KMS-11 (cell line): Measurements from ENCODE around the gene GTF2I.

Experiments
- H2AFZ ChIP-seq: fragments of 200-600 bp; sonication (generic); 2 replicates; pipeline ENCODE4 v1.6.1; 2016; ENCODE audit warnings: antibody characterized with exemption, mixed run types, low read depth
- H3K27ac ChIP-seq: fragments of 200-600 bp; sonication (generic); 2 replicates; pipeline ENCODE4 v1.6.1; 2016; ENCODE audit warnings: mild to moderate bottlenecking, mixed run types
- H3K27me3 ChIP-seq: fragments of 200-600 bp; sonication (generic); 2 replicates; pipeline ENCODE4 v1.6.1; 2017; ENCODE audit warnings: mild to moderate bottlenecking, low read depth, mixed run types, moderate library complexity; ENCODE audit not compliant: insufficient read depth
- H3K36me3 ChIP-seq: fragments of 200-600 bp; sonication (generic); 2 replicates; pipeline ENCODE4 v1.6.1; 2017; ENCODE audit warnings: mild to moderate bottlenecking, mixed run types; ENCODE audit not compliant: insufficient read depth
- H3K4me1 ChIP-seq: fragments of 200-600 bp; sonication (generic); 2 replicates; pipeline ENCODE4 v1.6.1; 2016; ENCODE audit warnings: mild to moderate bottlenecking, low read depth, mixed run types; ENCODE audit not compliant: poor library complexity, severe bottlenecking
- H3K4me2 ChIP-seq: fragments of 200-600 bp; sonication (generic); 2 replicates; pipeline ENCODE4 v1.7.0; 2016; ENCODE audit warnings: mild to moderate bottlenecking, mixed run types
- H3K4me3 ChIP-seq: fragments of 200-600 bp; sonication (generic); IDR thresholded peaks from 2 replicates; pipeline ENCODE4 v1.6.1; 2017; ENCODE audit warnings: low read depth, low read length, mixed read lengths; ENCODE audit not compliant: insufficient read depth
- H3K79me2 ChIP-seq: fragments of 200-600 bp; sonication (generic); 2 replicates; pipeline ENCODE4 v1.6.1; 2016; ENCODE audit warnings: low read depth, mixed run types; ENCODE audit not compliant: insufficient read depth
- H3K9ac ChIP-seq: fragments of 200-600 bp; sonication (generic); 2 replicates; pipeline ENCODE4 v1.6.1; 2016; ENCODE audit warnings: mild to moderate bottlenecking, mixed run types
- H4K20me1 ChIP-seq: fragments of 200-600 bp; sonication (generic); 2 replicates; pipeline ENCODE4 v1.6.1; 2016; ENCODE audit warnings: mild to moderate bottlenecking, mixed run types; ENCODE audit not compliant: insufficient read depth
- TF ChIP-seq, protein P1 (sequence below): fragments of 200-600 bp; sonication (generic); conservative IDR thresholded peaks from 2 replicates; pipeline ENCODE4 v1.6.1; 2017; ENCODE audit warnings: low read depth, mild to moderate bottlenecking, antibody characterized with exemption, low read length, moderate library complexity, mixed read lengths

The GTF2I gene

DNA sequence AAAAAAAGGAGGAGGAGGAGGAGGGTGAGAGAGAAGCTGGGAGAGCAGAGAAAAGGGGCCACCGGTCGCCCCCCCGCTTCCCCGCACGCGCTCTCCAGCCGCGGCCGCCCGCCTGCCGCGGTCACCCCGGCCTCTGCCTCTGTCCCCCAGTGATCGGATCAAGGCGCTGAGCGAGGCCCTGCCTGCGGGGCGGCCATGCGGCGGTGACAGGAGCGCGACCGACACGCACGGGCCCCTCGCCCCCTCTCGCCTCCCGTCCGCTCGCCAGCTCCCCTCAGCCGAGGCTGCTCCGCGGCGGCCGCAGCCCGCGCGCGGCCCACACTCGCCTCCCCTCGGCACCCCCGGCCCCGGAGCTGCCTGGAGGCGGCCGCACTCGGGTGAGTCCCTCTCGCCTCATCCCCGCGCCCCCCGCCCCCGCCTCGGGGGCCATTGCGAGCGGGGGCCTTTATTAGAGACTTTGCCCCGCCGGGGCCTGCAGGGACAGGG, at the start of gene GTF2I:
Gene GTF2I, plus strand, starts transcription at position 27 of the 486 bp plus-strand sequence. CDS start 31,411 bp downstream, outside the sequence.
- Histone ChIP-seq H3K9ac (peak within 1 kb of the TSS; percentile 100), H3K4me2 (peak within 1 kb of the TSS; percentile 95), H3K36me3 (no peaks in the 10 kb centered on the region), H3K79me2 (peaks cover 46% of the 10 kb centered on the region), H3K4me3 (no peak within 1 kb of the TSS), H3K27ac (peak within 1 kb of the TSS; percentile 99), H3K27me3 (no peaks in the 10 kb centered on the region), H2AFZ (peak within 1 kb of the TSS; percentile 75; the same call in 1 of the 2 replicates), H3K4me1 (peaks cover 55% of the 10 kb centered on the region), H4K20me1 (no peaks in the 10 kb centered on the region)
- TF ChIP-seq, protein P1, sequence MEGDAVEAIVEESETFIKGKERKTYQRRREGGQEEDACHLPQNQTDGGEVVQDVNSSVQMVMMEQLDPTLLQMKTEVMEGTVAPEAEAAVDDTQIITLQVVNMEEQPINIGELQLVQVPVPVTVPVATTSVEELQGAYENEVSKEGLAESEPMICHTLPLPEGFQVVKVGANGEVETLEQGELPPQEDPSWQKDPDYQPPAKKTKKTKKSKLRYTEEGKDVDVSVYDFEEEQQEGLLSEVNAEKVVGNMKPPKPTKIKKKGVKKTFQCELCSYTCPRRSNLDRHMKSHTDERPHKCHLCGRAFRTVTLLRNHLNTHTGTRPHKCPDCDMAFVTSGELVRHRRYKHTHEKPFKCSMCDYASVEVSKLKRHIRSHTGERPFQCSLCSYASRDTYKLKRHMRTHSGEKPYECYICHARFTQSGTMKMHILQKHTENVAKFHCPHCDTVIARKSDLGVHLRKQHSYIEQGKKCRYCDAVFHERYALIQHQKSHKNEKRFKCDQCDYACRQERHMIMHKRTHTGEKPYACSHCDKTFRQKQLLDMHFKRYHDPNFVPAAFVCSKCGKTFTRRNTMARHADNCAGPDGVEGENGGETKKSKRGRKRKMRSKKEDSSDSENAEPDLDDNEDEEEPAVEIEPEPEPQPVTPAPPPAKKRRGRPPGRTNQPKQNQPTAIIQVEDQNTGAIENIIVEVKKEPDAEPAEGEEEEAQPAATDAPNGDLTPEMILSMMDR, result no peak

DNA sequence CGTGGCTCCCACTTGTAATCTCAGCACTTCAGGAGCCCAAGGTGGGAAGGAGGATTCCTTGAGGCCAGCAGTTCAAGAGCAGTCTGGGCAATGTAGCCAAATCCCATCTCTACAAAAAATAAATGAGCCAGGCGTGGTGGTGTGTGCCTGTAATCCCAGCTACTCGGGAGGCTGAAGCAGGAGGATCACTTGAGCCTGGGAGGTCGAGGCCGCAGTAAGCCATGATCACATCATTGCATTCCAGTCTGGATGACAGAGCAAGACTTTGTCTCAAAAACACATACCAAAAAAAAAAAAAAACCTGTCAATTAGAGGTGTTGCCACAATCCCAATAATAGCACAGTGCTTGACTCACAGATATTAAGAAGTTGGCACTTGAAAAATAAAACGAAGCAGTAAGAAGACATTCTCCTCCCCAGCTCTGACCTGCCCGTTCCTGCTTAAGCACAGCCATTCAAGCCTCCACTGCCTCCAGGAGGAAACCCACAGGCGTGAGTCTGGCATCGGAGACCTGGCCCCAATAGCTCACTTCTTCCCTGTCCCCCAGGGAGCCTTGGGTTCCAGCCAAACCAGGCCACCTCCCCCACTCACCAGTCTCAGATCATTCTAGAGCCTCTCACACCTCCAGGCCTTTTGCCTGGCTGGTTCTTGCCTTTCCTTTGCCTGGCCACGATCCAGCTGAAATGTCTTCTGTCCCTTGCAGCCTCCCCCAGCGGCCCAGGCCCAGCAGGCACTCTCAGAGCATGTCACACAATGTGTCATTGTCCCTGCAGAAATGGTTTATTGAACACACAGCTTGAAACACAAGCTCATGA, 45.3 kb upstream of the GTF2I start:
- TF ChIP-seq, protein P1, result no peak
- Histone ChIP-seq H3K79me2 (no peaks in the 10 kb centered on the region), H3K4me2 (no peak overlapping the region), H3K27ac (no peak overlapping the region), H3K9ac (no peak overlapping the region), H3K27me3 (no peaks in the 10 kb centered on the region), H3K36me3 (no peaks in the 10 kb centered on the region), H3K4me1 (peaks cover 25% of the 10 kb centered on the region), H4K20me1 (no peaks in the 10 kb centered on the region), H3K4me3 (no peak overlapping the region), H2AFZ (no peak overlapping the region)

DNA sequence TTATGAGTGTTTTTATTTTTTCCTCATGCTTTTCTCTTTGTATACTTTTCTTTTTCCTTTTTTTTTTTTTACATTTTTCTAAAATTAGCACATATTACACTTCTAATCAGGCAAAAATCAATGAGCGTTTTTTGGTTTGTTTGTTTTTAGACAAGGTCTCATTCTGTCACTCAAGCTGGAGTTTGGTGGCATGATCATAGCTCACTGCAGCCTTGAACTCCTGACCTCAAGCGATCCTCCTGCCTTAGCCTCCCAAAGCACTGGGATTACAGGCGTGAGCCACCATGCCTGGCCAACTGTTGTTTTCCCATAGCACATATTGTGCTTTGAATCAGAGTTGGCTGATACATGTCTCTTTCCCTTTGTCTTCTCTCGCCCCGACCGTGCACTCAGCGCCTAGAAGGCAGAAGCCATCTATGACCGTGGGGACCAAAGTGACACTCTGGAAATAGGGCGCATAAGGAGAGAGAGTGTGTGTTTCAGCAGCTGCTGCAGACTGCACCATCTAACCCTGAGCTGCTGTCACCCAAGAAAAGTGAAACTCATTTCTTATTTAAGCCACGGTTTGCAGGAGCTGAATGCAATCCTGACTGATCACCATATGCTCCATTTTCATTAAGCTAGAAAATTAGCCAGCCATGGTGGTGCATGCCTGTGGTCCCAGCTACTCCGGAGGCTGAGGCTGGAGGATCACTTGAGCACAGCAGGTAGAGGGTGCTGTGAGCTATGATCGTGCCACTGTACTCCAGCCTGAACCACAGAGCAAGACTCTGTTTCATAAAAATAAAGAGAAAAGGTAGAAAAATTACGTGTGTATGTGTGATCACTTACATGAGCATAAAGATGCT, 41.4 kb upstream of the GTF2I start:
- H3K4me2 ChIP-seq, result peak overlapping the region; percentile 4; the same call in 1 of the 2 replicates
- H3K79me2 ChIP-seq, result no peaks in the 10 kb centered on the region
- peak overlapping the region; percentile 32; the same call in 1 of the 2 replicates for H2AFZ ChIP-seq
- H3K27me3 ChIP-seq, result no peaks in the 10 kb centered on the region
- H3K9ac ChIP-seq, result no peak overlapping the region
- H4K20me1 ChIP-seq, result no peaks in the 10 kb centered on the region
- H3K27ac ChIP-seq, result no peak overlapping the region
- H3K4me1 ChIP-seq, result peaks cover 19% of the 10 kb centered on the region
- H3K4me3 ChIP-seq, result no peak overlapping the region
- H3K36me3 ChIP-seq, result no peaks in the 10 kb centered on the region
- TF ChIP-seq, protein P1, result no peak

DNA sequence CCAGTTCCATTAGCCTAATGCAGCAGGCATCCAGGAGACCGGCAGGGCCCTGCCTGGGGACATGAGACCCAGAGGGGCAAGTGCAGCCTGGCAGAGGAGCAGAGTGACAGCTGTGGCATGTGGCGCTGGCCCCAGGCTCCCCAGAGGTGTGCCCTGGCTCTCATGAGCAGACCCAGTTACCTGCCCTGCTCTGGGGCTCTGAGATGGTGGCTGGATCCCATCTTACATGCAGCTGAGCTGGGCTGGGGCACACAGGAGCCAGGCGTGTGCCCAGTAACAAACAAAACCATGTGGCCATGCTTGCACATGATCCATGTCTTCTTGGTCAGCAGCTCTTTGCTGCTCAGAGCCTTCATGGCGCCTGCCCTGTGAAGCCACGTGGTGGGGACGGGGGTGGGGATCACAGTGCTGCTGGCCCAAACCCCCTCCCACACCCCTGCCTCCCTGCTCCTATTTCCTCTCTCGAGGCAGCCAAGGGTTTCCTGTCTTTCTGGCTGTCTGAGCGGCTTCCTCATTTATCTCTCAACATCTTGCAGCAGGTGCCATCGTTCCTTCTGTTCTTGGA, 40.3 kb upstream of the GTF2I start:
- Histone ChIP-seq H3K36me3 (no peaks in the 10 kb centered on the region), H4K20me1 (no peaks in the 10 kb centered on the region), H3K27ac (no peak overlapping the region), H3K9ac (no peak overlapping the region), H3K79me2 (no peaks in the 10 kb centered on the region), H3K4me1 (peaks cover 19% of the 10 kb centered on the region), H3K4me3 (no peak overlapping the region), H2AFZ (peak overlapping the region; percentile 38; the same call in 1 of the 2 replicates), H3K4me2 (no peak overlapping the region), H3K27me3 (no peaks in the 10 kb centered on the region)
- TF ChIP-seq, protein P1, result no peak
